Right ventricle myocardium inferior (tissue), 1 donor: ENCODE measurements around the gene CRHR1. TPM values are rescaled to one million over a fixed set of nuclear protein-coding genes. Genes with fewer than 3 reads are reported as not detected.

ENCODE experiments used
- ATAC-seq: fragments of 200-7000 bp; cut with Tn5 transposase; one replicate; pipeline ENCODE4 v1.9.1; 2020; ENCODE audit warnings: mild to moderate bottlenecking, moderate library complexity
- DNase-seq: peaks from one replicate; pipeline ENCODE4 v3.0.0; 2021; ENCODE audit errors: missing footprints
- intact Hi-C: fragments of 100-400 bp; cut with DNase I; formaldehyde crosslinking; loops from one replicate; pipeline ENCODE4 v1.11.0; 2022
- total RNA-seq: library from RNA; stranded (reverse); fragmentation: NEBNext Ultra II Directional; extraction: Animal tissue kit (Norgen Biotek cat#: 25700); gene quantifications from one replicate; pipeline ENCODE4 v1.2.1, GENCODE V29; 2021
- donor health status: DM: no; HTN: yes; CAD: no; lungs with severe emphysema.

Gene CRHR1
- total RNA-seq, 1 donor from 2014 or later: not detected

DNA sequence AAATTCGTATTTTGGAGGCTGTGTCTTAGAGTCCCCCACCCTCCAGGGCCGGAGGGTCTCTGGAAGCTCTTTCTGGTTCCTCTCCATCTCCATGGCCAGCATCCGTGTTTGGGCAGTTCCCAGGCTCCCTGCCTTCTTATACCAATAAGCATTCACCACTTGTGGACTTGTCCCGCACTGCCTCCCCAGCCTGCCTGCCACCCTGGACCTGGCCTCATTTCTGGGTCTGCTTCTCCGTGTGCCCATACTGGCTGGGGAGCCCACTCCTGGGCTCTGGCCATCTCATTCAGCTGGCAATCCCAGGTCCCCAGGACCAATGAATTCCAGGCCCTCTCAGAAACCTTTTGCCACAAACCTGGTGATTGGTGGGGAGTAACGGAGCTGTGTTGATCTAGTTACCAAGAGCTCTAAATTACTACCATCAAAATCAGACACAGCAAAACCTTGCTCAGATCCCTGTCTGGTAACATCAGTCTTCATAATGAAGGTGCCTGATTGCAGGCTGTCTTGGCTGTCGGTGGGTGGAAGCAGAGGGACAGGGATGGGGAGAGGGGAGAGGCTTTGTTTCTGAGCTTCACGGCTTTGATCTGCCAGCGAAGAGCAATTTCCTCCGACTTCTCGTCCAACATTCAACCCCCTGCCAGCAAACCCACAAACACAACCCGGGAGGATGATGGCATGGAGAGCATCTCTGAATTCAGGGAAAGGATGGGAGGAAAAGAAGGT is 27.7 kb upstream of the CRHR1 start:
- ATAC-seq (no peak), DNase-seq (no peak)
- intact Hi-C loops: no loop called here

DNA sequence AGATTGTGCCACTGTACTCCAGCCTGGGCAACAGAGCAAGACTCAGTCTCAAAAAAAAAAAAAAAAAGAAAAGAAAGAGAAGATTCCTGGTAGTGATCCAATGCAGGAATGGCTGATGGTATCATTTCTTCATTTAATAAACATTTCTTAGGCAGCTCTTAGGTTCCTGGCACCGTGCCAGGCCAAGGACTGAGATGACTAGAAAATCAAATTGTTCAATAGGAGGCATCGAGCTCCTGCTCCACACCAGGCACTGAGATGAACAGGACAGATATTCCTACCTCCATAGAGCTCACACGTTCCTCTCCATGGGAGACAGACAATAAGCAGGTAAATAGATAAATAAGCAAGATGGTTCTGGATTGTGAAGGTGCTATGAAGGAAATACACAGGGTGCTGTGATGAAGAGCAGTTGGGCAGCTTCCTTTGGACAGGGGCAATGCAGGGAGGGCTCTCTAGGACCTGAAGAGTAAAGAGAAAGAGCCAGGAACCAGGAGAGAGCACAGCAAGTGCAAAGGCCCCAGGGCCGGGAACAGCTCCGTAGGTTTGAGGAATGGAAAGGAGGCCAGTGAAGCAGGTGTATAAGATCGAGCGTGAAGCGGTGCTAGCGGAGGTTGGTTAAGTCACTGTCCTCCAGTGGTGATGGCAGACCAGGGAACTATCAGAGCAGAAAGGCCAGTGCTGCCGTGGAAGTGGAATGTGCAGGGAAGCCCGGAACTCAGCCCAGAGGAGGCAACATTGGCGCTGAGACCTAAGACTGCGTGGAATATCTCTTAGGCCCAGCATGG is 26.5 kb upstream of the CRHR1 start:
- intact Hi-C loops: no loop called here
- ATAC-seq (no peak), DNase-seq (no peak)

DNA sequence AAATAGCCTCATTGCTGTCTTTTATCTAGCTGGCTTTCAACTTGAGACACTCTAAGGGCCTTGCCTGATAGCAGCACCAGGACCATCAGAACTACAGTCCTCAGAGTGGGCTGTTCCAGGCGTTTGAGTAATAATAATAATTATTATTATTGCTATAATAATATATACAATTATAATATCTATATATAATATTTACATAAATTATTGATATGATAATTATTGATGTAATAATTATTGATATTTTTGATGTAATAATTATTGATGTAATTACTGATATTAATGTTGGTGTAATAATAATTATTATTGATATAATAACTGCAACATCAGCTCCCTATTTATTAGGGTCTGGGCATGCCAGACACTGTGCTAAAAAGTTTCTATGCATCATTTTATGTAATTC is 25.6 kb upstream of the CRHR1 start:
- no peak for ATAC-seq
- no peak for DNase-seq
- intact Hi-C loops: no loop called here

DNA sequence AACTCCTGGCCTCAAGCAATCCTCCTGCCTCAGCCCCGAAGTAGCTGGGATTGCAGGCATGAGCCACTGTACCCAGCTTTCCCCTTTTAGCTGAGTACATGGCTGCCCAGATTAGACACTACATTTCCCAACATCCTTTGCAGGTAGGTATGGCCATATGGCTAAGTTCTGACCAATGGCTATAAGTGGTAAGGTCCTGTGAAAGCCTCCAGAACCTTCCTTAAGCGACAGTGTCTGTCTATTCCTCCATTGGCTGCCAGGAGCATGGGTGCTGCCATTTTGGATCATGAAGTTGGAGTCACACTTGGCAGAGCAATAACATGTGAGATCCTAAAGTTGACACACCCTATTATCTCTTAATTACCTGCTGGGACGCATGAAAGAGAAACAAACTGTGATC is 24.4 kb upstream of the CRHR1 start:
- intact Hi-C loops: no loop called here
- ATAC-seq: no peak
- DNase-seq: no peak

DNA sequence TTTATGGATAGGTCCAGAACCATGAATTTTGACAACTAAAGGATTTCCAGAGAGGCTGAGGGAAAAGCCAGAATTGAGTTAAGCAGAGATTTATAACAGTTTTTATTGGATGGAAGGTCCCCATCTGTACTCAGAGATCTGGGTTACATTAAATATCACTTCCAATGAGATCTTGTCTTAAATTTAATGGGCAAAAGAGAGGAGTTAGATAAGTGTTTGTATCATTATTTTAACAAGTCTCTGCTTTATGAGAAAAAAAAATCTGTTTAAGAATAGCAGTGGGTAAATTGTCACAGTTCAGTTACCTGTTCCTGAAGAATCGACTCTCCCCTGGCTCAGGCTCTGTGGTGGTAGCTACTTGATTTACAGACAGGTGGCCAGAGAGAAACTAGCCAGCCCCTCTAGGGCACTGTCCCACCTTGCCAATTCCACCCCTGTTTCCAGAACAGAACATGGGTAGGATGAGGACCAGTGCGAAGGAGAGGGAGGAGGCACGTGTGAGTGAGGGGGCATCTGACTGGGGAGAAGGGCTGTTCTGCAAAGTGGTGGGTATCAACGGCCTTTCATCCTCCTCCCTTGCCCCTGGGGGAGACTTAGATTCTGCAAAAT is 22.1 kb upstream of the CRHR1 start:
- DNase-seq (no peak), ATAC-seq (no peak)
- intact Hi-C loops: no loop called here

DNA sequence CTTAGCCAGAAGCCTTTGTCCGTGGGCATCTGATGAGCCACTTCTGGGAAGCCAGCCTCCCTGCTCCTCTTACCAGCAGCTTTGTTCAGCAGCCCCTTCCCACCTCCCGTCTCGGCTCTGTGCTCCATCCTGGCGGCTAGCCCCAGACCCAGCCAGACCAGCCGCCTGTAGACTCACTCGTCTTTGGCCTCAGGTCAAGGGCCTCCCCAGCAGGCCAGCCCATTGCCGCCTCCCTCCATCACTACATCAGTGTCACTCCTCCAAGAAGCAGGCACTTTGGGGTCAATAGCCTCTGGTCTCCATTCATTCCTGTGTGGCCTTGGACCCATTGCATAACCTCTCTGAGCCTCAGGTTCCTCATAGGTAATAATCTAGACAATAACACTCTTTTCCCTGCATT is 20.9 kb upstream of the CRHR1 start:
- DNase-seq (no peak), ATAC-seq (no peak)
- intact Hi-C loops: no loop called here

DNA sequence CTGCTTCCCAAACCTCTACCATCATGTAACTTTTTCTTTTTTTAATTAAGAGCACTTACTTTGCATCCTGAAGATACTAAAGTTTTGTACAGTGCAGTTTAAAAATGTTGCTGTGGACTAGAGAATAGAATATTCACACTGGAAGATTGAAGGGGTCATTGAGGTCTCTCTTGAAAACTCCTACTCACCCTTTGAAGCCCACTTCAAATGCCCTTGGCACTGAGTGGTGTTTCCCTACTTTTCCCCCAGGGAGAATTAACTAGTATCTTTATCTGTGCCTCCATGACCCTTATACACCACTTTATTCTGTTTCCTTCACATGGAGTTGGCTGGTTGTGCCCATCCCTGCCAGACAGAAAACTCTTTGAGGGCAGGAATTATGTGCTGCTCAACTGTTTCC is 19.6 kb upstream of the CRHR1 start:
- intact Hi-C loops: no loop called here
- no peak for DNase-seq
- ATAC-seq: no peak

DNA sequence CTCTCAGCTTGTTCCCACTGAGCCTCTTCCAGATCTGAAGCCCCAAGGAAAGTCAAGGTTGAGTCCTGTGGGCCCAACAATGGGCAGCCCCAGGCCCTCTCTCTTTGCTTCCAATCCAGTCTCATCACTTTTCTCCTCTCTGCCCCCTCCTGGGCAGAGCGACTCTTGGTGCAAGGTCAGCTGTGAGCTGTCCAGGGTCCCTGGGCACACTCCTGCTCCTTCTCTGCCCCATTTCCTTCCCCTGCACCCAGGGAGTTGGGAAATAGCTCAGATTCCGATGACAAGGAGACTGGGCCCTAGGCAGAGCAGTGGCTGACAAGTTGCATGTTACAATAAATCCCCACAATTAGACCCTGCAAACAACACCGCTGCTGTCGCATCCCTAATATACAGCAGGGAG is 16.1 kb upstream of the CRHR1 start:
- DNase-seq: no peak
- no peak for ATAC-seq

DNA sequence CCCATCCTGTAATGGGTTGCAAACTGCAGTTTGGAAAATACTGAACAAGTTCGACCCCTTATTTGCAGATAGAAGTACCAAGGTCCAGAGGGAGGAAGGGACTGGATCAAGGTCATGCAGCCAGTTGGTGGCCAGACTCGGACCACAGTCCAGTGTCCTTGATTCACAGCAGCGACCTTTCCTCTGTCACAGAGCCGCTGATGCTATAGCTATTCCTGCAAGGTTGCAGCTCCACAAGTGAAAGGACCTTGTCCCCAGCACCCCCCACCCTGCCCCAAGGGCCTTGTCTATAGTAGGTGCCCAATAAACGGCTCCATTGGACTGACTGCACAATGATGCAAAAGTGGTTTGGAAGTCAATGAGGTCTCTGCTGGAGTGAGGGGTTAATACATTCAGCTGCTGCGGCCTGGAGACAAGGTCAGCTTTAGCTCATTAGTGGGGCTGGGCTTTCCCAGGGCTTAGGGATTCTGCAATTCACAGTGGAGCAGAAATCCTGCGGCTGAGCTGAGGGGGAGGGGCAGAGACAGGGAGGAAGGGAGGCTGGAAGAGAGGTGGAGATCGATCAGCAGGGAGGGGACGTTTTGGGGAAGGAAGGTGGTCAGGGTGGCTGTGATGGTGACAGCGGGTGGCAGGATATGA is 13.4 kb upstream of the CRHR1 start:
- no peak for ATAC-seq
- intact Hi-C loops: no loop called here
- DNase-seq: no peak

More for the DNA sequence above, 16.1 kb upstream of the CRHR1 start:
- intact Hi-C loops: no loop called here

DNA sequence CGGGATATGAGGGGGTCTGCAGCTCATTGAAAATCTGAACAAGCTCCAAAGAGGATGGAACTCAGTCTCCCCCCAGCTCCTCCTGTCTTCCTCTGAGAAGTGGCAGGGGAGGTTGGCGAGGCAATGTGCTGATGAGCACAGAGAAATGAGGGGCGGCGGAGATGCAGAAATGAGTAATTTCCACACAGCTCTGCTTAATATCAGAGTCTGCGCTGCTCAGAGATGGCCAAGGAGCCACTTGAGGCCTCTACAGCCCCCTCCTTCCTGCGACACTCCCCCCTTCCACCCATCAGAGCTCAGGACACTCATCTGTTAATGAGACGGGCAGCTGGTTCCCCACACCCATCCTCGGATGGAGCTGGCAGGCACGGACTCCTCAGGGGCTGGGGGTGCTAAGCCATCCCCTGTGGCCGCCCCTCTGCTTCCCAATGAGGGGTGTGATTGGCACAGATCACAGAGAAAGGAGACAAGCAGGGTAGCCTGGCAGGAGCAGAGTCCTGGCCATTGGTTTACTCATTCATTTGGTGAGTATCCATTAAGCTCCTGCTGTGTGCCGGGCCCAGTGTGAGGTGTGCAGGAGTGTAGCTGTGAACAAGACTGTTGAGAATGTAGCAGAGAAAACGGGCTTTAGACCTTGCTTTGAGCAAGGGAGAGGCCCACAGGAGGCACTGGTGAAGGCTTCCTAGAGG is 12.7 kb upstream of the CRHR1 start:
- no peak for ATAC-seq
- no peak for DNase-seq
- intact Hi-C loops: no loop called here

DNA sequence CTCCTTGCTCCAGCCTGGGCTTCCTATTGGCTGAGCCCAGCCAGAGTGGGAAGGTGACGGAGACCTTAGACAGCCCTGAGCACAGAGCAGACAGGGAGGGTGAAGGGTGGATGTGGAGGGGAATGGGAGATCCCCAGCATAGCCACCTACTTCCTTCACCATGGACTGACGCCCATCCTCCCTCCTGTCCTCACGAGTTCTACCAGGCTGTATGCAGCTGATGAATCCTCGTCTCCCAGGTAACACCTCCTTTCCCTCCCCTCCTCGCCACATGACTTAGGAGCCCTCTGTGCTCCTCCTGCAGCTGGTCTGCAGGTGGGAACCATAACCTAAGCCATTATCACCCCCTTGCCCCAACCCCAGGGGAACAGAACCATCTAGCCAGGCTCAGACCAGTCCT is 9.0 kb upstream of the CRHR1 start:
- DNase-seq: no peak
- no peak for ATAC-seq
- intact Hi-C loops: no loop called here

DNA sequence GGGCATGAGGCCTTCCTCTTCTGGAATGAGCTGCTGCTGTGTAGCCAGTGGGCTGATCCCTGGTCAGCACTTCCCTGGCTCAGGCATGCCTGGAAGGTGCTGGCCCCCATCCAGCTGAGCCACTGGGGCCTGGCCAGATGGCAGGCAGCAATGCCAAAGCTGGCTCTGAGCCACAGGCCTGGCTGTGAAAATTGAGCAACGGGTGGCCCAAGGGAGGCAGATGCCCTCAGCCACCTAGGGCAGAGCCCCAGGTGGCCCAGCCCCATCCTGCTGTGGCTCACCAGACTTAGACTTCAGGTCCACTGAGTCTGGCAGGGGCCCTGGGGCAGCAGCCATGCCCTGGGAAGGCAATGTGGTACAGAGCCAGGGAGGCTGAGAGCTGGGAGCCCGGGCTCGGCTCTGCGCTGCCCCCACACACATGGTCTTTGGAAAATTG is 8.5 kb upstream of the CRHR1 start:
- intact Hi-C loops: no loop called here
- ATAC-seq (peak; percentile 63), DNase-seq (no peak)

DNA sequence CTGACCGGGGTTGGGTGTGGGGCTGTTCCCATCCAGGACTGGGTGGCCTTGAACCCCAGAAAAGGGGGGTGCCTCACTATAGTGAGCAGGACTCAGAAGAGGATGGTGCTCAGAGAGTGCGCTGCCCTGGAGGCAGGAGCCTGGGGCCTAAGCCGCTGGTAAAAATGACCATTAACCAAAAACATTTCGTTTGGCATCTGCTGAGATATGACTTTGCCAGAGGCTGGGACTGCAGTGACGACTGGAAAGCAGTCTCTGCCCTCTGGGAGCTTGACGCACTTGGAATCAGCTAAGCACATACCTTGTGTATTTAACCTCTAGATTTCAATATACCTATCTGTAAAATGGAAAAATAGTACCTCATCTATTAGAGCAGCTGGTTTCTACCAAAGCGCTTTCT is 7.2 kb upstream of the CRHR1 start:
- DNase-seq (no peak), ATAC-seq (no peak)
- intact Hi-C loops: no loop called here

DNA sequence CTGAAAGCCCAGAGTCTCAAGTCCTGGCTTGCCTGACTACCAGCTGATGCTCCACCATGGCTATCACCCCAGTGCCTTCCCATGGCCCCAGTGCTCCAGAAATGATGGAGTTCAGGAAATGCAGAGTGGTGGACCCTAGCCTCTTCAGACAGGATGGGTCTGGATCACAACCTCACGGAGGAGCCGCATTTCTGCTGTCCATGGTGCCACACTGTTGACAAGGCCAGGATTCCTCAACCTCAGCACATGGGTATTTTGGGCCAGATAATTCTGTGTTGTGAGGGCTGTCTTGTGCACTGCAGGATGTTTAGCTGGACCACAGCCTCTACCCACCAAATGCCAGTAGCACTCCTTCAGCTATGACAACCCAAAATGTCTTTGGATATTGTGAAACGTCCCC is 6.7 kb upstream of the CRHR1 start:
- intact Hi-C loops: no loop called here
- ATAC-seq: no peak
- no peak for DNase-seq

DNA sequence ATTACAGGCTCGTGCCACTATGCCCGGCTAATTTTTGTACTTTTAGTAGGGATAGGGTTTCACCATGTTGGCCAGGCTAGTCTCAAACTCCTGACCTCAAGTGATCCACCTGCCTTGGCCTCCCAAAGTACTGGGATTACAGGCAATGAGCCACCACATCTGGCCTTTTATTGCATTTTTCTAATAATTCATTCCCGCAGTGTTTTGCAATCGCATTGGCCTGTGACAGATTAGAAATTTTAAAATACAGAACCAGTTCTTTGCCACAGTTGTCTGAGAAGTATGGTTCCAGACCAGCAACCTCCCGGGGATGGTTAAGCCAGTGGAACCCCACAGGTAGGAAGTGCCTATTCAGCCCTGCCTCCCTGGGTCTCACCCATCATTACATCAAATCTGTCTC is 3.2 kb upstream of the CRHR1 start:
- intact Hi-C loops: no loop called here
- DNase-seq (no peak), ATAC-seq (no peak)

DNA sequence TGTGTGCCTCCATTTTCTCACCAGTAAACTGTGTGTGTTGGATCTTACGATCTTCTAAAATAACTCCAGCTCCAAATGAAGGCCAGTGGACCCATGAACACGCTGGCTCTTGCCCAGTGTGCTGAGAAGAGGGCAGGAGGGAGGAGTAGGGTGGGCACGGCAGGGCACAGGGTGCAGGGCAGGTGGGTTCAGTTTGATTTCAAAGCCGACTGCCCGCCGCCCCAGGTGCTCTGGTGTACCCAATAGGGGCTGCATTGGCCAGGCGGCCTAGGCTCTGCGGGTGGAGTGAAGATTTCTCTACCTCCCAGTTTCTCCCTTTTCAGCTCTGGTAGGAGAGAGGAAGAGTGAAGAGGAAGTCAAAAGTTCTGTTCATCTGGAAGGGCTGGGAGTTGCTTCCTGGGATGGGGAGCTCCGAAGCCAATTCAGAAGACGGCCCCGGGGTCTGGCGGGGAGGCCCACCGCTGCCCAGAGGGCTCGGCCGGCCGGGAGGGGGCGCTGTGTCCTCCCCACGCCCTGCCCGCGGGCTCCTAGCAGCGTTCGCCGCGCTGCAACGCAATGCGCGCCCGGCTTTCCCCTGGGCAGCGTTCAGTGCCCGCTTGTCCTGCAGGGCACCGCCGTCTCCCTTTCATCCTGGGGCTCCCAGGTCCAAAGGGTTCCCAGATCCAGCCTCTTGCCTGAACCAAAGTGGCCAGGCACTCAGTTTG is 1.1 kb upstream of the CRHR1 start:
- intact Hi-C loops: no loop called here
- no peak for DNase-seq
- ATAC-seq: no peak

DNA sequence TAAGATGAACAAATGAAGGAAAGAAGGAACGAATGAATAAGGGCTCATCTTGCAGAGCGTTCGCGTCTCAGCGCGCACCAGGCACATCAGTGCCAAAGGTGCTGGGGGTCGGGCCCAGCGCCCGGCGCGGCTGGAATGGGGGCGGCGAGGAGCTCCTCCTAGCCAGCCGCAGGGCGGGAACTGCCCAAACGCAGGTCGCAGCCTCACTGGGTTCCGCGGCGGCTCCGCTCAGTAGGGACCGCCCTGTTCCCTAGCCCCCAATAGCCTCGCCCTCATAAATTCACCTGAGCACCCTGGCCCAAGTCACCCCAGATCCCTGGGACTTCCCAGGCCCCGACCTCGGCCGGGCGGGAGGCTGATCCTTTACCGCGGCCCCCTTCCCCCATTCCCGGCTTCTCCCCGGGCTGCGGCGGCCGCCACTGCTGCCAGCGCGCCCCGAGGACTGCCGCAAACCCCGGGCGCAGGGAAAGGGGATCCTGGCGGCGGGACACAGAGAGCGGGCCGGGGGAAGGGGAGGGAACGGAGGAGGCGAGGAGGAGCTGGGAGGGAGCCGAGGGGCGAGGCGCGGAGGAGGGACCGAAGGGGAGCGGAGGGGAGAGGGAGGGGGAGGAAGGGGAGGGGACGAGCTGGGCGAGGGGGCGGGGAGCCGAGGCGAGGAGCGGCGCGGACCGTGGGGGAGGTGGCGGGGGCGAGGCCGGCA is 377 bp upstream of the CRHR1 start:
- intact Hi-C loops: no loop called here
- no peak for DNase-seq
- peak; percentile 32 for ATAC-seq
